K562 (cell line): Measurements from ENCODE around the gene NF1. TPM values are rescaled to one million over a fixed set of nuclear protein-coding genes. Genes with fewer than 3 reads are reported as not detected.

Experiments
- BMI1 ChIP-seq: fragments of 150-350 bp; IDR thresholded peaks from 2 replicates; pipeline ENCODE4 v1.6.1; 2014; ENCODE audit warnings: low read length
- CLOCK ChIP-seq: fragments of 250-450 bp; sonication (Bioruptor Pico); IDR thresholded peaks from 2 replicates; pipeline ENCODE4 v1.4.0; 2020; ENCODE audit warnings: mild to moderate bottlenecking, moderate library complexity, borderline replicate concordance
- DIDO1 ChIP-seq: fragments of 450-650 bp; IDR thresholded peaks from 2 replicates; pipeline ENCODE4 v1.6.1; 2016; ENCODE audit warnings: low read depth, missing biosample characterization, missing genetic modification characterization
- GABPB1 ChIP-seq: sonication (generic); formaldehyde crosslinking; IDR thresholded peaks from 2 replicates; pipeline ENCODE4 v1.8.0; 2022; ENCODE audit warnings: mild to moderate bottlenecking, missing genetic modification reagents
- GTF2F1 ChIP-seq: IDR thresholded peaks from 2 replicates; pipeline ENCODE4 v1.6.1; 2011; ENCODE audit warnings: low read depth, low read length, improper control_type of control experiment
- KLF1 ChIP-seq: fragments of 450-650 bp; IDR thresholded peaks from 2 replicates; pipeline ENCODE4 v1.6.1; 2016; ENCODE audit warnings: missing genetic modification characterization, missing compliant biosample characterization
- MTA3 ChIP-seq: fragments of 450-650 bp; formaldehyde crosslinking; IDR thresholded peaks from 2 replicates; pipeline ENCODE4 v1.6.1; 2017; ENCODE audit warnings: mild to moderate bottlenecking, borderline replicate concordance
- PKNOX1 ChIP-seq: fragments of 450-650 bp; IDR thresholded peaks from 2 replicates; pipeline ENCODE4 v1.6.1; 2016
- RBM34 ChIP-seq: fragments of 200-400 bp; formaldehyde crosslinking; IDR thresholded peaks from 2 replicates; pipeline ENCODE4 v1.6.1; 2018; ENCODE audit warnings: low read length, borderline replicate concordance; ENCODE audit not compliant: insufficient read depth
- RCOR1 ChIP-seq, 2 experiments: IDR thresholded peaks; 2 replicates each; pipeline ENCODE4 v1.6.1; 2012; ENCODE audit warnings: low read depth in 2 of 2, low read length in 2 of 2, borderline replicate concordance in 1 of 2, improper control_type of control experiment in 1 of 2
- RNF2 ChIP-seq: sonication (generic); IDR thresholded peaks from 2 replicates; pipeline ENCODE4 v1.6.1; 2016
- SMAD2 ChIP-seq: fragments of 150-350 bp; IDR thresholded peaks from 2 replicates; pipeline ENCODE4 v1.6.1; 2014; ENCODE audit warnings: low read depth, mild to moderate bottlenecking, low read length
- SRSF1 ChIP-seq: fragments of 200-400 bp; formaldehyde crosslinking; IDR thresholded peaks from 2 replicates; pipeline ENCODE4 v1.6.1; 2017; ENCODE audit warnings: mild to moderate bottlenecking, low read depth, low read length, moderate library complexity
- TFAP4 ChIP-seq: sonication (generic); formaldehyde crosslinking; IDR thresholded peaks from 2 replicates; pipeline ENCODE4 v1.8.0; 2022; ENCODE audit warnings: missing genetic modification reagents, mild to moderate bottlenecking, moderate library complexity, borderline replicate concordance
- THRAP3 ChIP-seq: fragments of 450-650 bp; IDR thresholded peaks from 2 replicates; pipeline ENCODE4 v1.6.1; 2016; ENCODE audit warnings: mild to moderate bottlenecking, inconsistent platforms, borderline replicate concordance
- TRIM28 ChIP-seq: fragments of 450-650 bp; IDR thresholded peaks from 2 replicates; pipeline ENCODE4 v1.6.1; 2017
- UBTF ChIP-seq, 2 experiments: IDR thresholded peaks; 2 replicates each; pipeline ENCODE4 v1.6.1; 2012; ENCODE audit warnings: improper control_type of control experiment in 2 of 2, low read depth in 2 of 2, low read length in 2 of 2, borderline replicate concordance in 1 of 2
- XRCC4 ChIP-seq: IDR thresholded peaks from one replicate; pipeline ENCODE4 v1.6.1; 2011; ENCODE audit not compliant: insufficient read depth, insufficient read length; ENCODE audit errors: extremely low read depth
- ZNF263 ChIP-seq: sonication (generic); formaldehyde crosslinking; IDR thresholded peaks from 2 replicates; pipeline ENCODE4 v1.8.0; 2022; ENCODE audit warnings: mild to moderate bottlenecking, missing genetic modification reagents, borderline replicate concordance
- ZNF274 ChIP-seq: IDR thresholded peaks from 2 replicates; pipeline ENCODE4 v1.6.1; 2011; ENCODE audit warnings: low read depth, mild to moderate bottlenecking, low read length, moderate library complexity, borderline replicate concordance
- ZNF511 ChIP-seq: sonication (generic); formaldehyde crosslinking; IDR thresholded peaks from 2 replicates; pipeline ENCODE4 v1.8.0; 2022; ENCODE audit warnings: mild to moderate bottlenecking, missing genetic modification reagents
- polyA plus RNA-seq, 8 experiments: library from polyadenylated mRNA; depleted of rRNA in 4 of 8; stranded (reverse) in 5 of 8; unstranded in 3 of 8; fragments of >200 nt; fragmentation: Nextera tagmentation in 2 of 8; fragmentation: Illumina TruSeq in 1 of 8; extraction: Ambion mirVana in 2 of 8; extraction: Trizol in 1 of 8; gene quantifications; 2 replicates each; pipeline versions ENCODE4 v1.2.1 to v1.2.3, GENCODE V29; 2011 to 2014; ENCODE audit warnings: inconsistent platforms in 1 of 8, missing spikeins in 1 of 8
- total RNA-seq, 7 experiments: library from RNA; depleted of rRNA in 6 of 7; stranded (reverse); fragments of >200 nt in 6 of 7; fragmentation: Illumina TruSeq in 2 of 7; extraction: Trizol in 2 of 7; gene quantifications; 2 replicates each; pipeline versions ENCODE4 v1.2.1 to v1.2.3, GENCODE V29; 2011 to 2021; ENCODE audit warnings: low replicate concordance in 1 of 7

NF1 gene
- total and polyA plus RNA-seq, 9 of the 15 experiments (the other 6 are each of a cell fraction or from before 2014, with no cell fraction given): 3.4 to 41.9 (median 24.3) TPM

- TF ChIP-seq ZNF263 (no peak), TFAP4 (CRISPR knock-in tag) (no peak; the same call in 1 of the 2 replicates), KLF1 (peak; percentile 54; the same call in 1 of the 2 replicates), ZNF274 (no peak), BMI1 (no peak), GABPB1 (CRISPR knock-in tag) (no peak), SMAD2 (no peak), THRAP3 (no peak), GTF2F1 (no peak), TRIM28 (0 out of 2 replicates have a peak, but pooled peaks have one; percentile 9), XRCC4 (no peak), MTA3 (0 out of 2 replicates have a peak, but pooled peaks have one; percentile 21), RCOR1 (IDR thresholded peaks at IDR 0.05; ENCODE audit: borderline replicate concordance in 1 of 2, low read depth in 2 of 2, low read length in 2 of 2) (peak in 1 of 2 experiments; percentile 66; a peak in 2 of 4 replicates), UBTF (IDR thresholded peaks at IDR 0.05; ENCODE audit: borderline replicate concordance in 1 of 2, low read depth in 2 of 2, low read length in 2 of 2) (no peak), RBM34 (no peak), DIDO1 (tag) (no peak), SRSF1 (no peak), CLOCK (CRISPR knock-in tag) (no peak), ZNF511 (CRISPR knock-in tag) (no peak), RNF2 (0 out of 2 replicates have a peak, but pooled peaks have one; percentile 36), PKNOX1 (peak; percentile 73)
Measured at GRCh38 chr17:31052187-31052889, 42.4 kb upstream of the NF1 start (continued).
